Upper lobe of left lung (tissue), 6 donors: ENCODE results near the gene AFTPH. TPM values are rescaled to one million over a fixed set of nuclear protein-coding genes. Genes with fewer than 3 reads are reported as not detected.

Experiments used
- ATAC-seq, 2 donors: fragments of 200-7000 bp; cut with Tn5 transposase; one replicate each; pipeline ENCODE4 v1.9.1; 2022; ENCODE audit warnings: mild to moderate bottlenecking in 2 of 2, moderate library complexity in 2 of 2; ENCODE audit not compliant: low FRiP score in 2 of 2
- DNase-seq, 2 donors: peaks; one replicate each; pipeline ENCODE4 v3.0.0-alpha.2; 2019 to 2020
- H3K27ac ChIP-seq, 4 donors: fragments of 200-600 bp; sonication (generic); one replicate each; pipeline ENCODE4 v1.5.1; 2016 to 2019
- H3K27me3 ChIP-seq, 4 donors: fragments of 200-600 bp; sonication (generic); one replicate each; pipeline ENCODE4 v1.5.1; 2017 to 2019
- H3K36me3 ChIP-seq, 4 donors: fragments of 200-600 bp; sonication (generic); one replicate each; pipeline ENCODE4 v1.5.1; 2016 to 2019
- H3K4me1 ChIP-seq, 4 donors: fragments of 200-600 bp; sonication (generic); one replicate each; pipeline ENCODE4 v1.5.1; 2018 to 2019
- H3K4me3 ChIP-seq, 4 donors: fragments of 200-600 bp; sonication (generic); one replicate each; pipeline ENCODE4 v1.5.1; 2017 to 2019; ENCODE audit warnings: mild to moderate bottlenecking in 2 of 4, moderate library complexity in 1 of 4
- H3K9me3 ChIP-seq, 4 donors: fragments of 200-600 bp; sonication (generic); one replicate each; pipeline ENCODE4 v1.5.1; 2018 to 2019
- EP300 ChIP-seq, 4 donors: sonication (generic); formaldehyde crosslinking; IDR thresholded peaks; one replicate each; pipeline ENCODE4 v1.5.1; 2017; ENCODE audit warnings: antibody characterized with exemption in 4 of 4, control low read depth in 2 of 4
- POLR2A ChIP-seq, 4 donors: fragments of 450-650 bp; IDR thresholded peaks; one replicate each; pipeline ENCODE4 v1.5.1; 2016 to 2017; ENCODE audit warnings: antibody characterized with exemption in 4 of 4, mild to moderate bottlenecking in 2 of 4
- POLR2AphosphoS5 ChIP-seq, 2 donors: sonication (generic); formaldehyde crosslinking; IDR thresholded peaks; one replicate each; pipeline ENCODE4 v1.5.1; 2017; ENCODE audit warnings: antibody characterized with exemption in 2 of 2
- WGBS, 2 donors: methylation state at CpG; one replicate each; pipeline ENCODE4 v1.1.5; 2017 to 2018; 5-methylcytosine and 5-hydroxymethylcytosine counted together
- total RNA-seq, 6 donors: library from RNA; depleted of rRNA in 4 of 6; stranded (reverse); fragments of >200 nt in 4 of 6; gene quantifications; one replicate each; pipeline versions ENCODE4 v1.1.0 to v1.2.1, GENCODE V29; 2016 to 2021
- TF ChIP-seq, protein P1 (sequence below), 6 experiments: fragments of 450-650 bp in 4 of 6; fragments of 200-600 bp in 2 of 6; sonication (generic) in 2 of 6; IDR thresholded peaks; one replicate each; pipeline ENCODE4 v1.5.1; 2016 to 2019; ENCODE audit warnings: antibody characterized with exemption in 6 of 6
- donor health status: DM: no; HTN: no; CAD: no; lungs with moderate emphysema.
- donor health status: DM: no; HTN: yes; CAD: no; lungs with severe emphysema.

AFTPH gene
- total RNA-seq, 6 donors from 2014 or later, result 21.5 to 72.9 (median 35.4) TPM

GRCh38 chr2:64631771-64632170 lies 107.6 kb downstream of the AFTPH start:
- no peaks in the 10 kb centered on the region for H3K9me3 ChIP-seq
- no peak for TF ChIP-seq POLR2AphosphoS5 (IDR thresholded peaks at IDR 0.05)
- no peak for TF ChIP-seq POLR2A (IDR thresholded peaks at IDR 0.05)
- TF ChIP-seq, protein P1, sequence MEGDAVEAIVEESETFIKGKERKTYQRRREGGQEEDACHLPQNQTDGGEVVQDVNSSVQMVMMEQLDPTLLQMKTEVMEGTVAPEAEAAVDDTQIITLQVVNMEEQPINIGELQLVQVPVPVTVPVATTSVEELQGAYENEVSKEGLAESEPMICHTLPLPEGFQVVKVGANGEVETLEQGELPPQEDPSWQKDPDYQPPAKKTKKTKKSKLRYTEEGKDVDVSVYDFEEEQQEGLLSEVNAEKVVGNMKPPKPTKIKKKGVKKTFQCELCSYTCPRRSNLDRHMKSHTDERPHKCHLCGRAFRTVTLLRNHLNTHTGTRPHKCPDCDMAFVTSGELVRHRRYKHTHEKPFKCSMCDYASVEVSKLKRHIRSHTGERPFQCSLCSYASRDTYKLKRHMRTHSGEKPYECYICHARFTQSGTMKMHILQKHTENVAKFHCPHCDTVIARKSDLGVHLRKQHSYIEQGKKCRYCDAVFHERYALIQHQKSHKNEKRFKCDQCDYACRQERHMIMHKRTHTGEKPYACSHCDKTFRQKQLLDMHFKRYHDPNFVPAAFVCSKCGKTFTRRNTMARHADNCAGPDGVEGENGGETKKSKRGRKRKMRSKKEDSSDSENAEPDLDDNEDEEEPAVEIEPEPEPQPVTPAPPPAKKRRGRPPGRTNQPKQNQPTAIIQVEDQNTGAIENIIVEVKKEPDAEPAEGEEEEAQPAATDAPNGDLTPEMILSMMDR (IDR thresholded peaks at IDR 0.05), result no peak
- no peak for TF ChIP-seq EP300 (IDR thresholded peaks at IDR 0.05)
- no peak overlapping the region for H3K4me3 ChIP-seq
- WGBS, 2 donors, result 94 to 96% methylated on average over 3 of the region's 3 CpGs
- no peaks in the 10 kb centered on the region for H3K27me3 ChIP-seq
- H3K36me3 ChIP-seq, result peaks cover 0 to 33% (median 17%) of the 10 kb centered on the region in 4 donors
- peaks cover 0 to 22% (median 11%) of the 10 kb centered on the region in 4 donors for H3K4me1 ChIP-seq
- ATAC-seq, result no peak
- DNase-seq, result no peak
- H3K27ac ChIP-seq, result no peak overlapping the region

GRCh38 chr2:64632835-64633819 lies 109.0 kb downstream of the AFTPH start:
- no peak overlapping the region for H3K4me3 ChIP-seq
- ATAC-seq (no peak), DNase-seq (no peak)
- no peak for TF ChIP-seq POLR2AphosphoS5 (IDR thresholded peaks at IDR 0.05)
- no peak for TF ChIP-seq POLR2A (IDR thresholded peaks at IDR 0.05)
- TF ChIP-seq EP300 (IDR thresholded peaks at IDR 0.05), result no peak
- TF ChIP-seq, protein P1 (IDR thresholded peaks at IDR 0.05), result no peak
- peaks cover 5 to 34% (median 18%) of the 10 kb centered on the region in 4 donors for H3K4me1 ChIP-seq
- no peaks in the 10 kb centered on the region for H3K9me3 ChIP-seq
- no peak overlapping the region for H3K27ac ChIP-seq
- H3K36me3 ChIP-seq, result peaks cover 0 to 33% (median 17%) of the 10 kb centered on the region in 4 donors
- no peaks in the 10 kb centered on the region for H3K27me3 ChIP-seq
- 72 to 74% methylated on average over 9 of the region's 9 CpGs for WGBS, 2 donors

- no peak for ATAC-seq
- Histone ChIP-seq H3K9me3 (no peaks in the 10 kb centered on the region), H3K36me3 (peaks cover 0 to 33% (median 17%) of the 10 kb centered on the region in 4 donors), H3K27ac (no peak overlapping the region), H3K4me1 (peaks cover 12 to 41% (median 22%) of the 10 kb centered on the region in 4 donors), H3K27me3 (no peaks in the 10 kb centered on the region), H3K4me3 (no peak overlapping the region)
- TF ChIP-seq EP300 (IDR thresholded peaks at IDR 0.05) (no peak), POLR2A (IDR thresholded peaks at IDR 0.05) (no peak), POLR2AphosphoS5 (IDR thresholded peaks at IDR 0.05) (peak; percentile 42 to 49)
- TF ChIP-seq, protein P1 (IDR thresholded peaks at IDR 0.05), result no peak
- peak in 1 of 2 donors; percentile 44 for DNase-seq
- 81 to 84% methylated on average over 11 of the region's 11 CpGs for WGBS, 2 donors
These were observed 110.5 kb downstream of the AFTPH start for GRCh38 chr2:64634345-64635267.

DNA sequence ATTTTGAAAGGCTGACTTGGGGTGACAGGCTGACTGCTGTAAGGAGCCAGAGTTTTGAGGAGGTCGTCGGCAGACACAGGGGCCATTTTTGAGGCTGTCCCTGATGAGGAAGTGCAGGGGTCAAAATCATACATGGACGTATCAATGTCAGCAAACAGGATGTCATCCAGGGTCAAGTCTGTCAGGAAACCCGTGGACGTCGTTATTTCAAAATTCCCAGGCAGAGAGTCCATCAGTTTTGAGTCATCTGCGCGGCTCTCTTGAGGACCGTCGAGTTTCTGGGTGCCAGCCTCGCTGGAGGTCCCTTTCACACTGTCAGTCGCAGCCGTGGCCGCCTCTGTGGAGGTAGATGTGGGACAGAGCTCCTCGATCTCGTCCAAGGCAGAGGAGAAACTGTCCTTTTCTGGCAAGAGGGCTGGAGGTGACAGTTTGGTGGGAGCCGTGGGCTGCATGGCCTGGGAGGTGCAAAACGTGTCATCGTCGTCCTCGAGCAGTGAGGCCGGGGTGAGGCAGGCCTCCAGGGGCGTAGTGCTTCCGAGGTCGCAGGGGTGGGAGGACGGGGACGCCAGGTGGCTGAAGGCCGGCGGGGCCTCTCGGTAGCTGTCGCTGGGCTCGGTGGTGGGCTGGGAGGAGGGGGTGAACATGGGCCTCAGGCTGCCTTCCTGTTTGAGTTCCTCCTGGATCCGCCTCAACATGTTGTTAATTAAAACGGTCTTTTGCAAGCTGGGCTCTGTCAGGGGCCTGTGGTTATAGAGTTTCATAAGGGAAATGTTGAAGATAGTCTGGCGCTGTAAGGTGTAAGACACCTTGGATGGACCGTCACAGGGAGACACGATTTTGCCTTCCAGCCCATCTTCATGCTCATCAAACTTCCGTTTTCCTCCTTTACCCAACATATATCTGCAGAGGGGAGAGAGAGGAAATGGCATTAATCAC lies 112.1 kb downstream of the AFTPH start:
- TF ChIP-seq POLR2A (IDR thresholded peaks at IDR 0.05) (no peak), POLR2AphosphoS5 (IDR thresholded peaks at IDR 0.05) (no peak), EP300 (IDR thresholded peaks at IDR 0.05) (no peak)
- TF ChIP-seq, protein P1 (IDR thresholded peaks at IDR 0.05), result no peak
- H3K4me1 ChIP-seq, result peaks cover 24 to 52% (median 29%) of the 10 kb centered on the region in 4 donors
- WGBS, 2 donors, result 66 to 76% methylated on average over 36 to 38 of the region's 38 CpGs

More for the DNA sequence above, 112.1 kb downstream of the AFTPH start:
- peaks cover 0 to 26% (median 14%) of the 10 kb centered on the region in 4 donors for H3K36me3 ChIP-seq
- H3K27me3 ChIP-seq, result no peaks in the 10 kb centered on the region
- H3K4me3 ChIP-seq, result no peak overlapping the region
- H3K27ac ChIP-seq, result peak overlapping the region in 2 of 4 donors; percentile 50 to 68
- ATAC-seq, result peak; percentile 52 to 56
- H3K9me3 ChIP-seq, result no peaks in the 10 kb centered on the region
- peak in 1 of 2 donors; percentile 64 for DNase-seq
